ENCODE data around the gene C1orf141.
"Not testable (repeated sequence)": the region's sequence is repeated elsewhere in the genome, so short reads cannot be mapped to it uniquely, and the experiment has no call there.

Gene C1orf141

GRCh38 chr1:67141832-67142231, 7.1 kb upstream of the C1orf141 start:
- not testable (repeated sequence) for DNase-seq

DNA sequence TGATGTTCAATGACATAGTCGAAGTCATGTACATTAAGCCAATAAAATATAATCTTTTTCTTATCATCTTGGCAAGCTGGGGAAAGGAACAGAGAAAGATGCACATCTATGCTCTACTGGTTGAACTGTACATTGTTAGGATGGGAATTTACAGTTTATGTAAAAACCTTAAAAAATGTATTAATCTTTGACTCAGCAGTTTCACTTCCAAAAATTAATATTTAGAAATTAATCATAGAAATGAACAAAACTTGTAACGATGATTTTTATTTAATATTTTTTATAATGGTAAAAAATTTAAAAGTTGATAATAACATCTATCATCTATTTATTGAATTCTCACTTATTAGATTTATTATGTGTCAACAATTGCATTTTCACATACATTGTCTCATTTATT, 5.7 kb upstream of the C1orf141 start:
- no peak for DNase-seq

GRCh38 chr1:67138813-67139499, 4.2 kb upstream of the C1orf141 start:
- no peak for DNase-seq

DNA sequence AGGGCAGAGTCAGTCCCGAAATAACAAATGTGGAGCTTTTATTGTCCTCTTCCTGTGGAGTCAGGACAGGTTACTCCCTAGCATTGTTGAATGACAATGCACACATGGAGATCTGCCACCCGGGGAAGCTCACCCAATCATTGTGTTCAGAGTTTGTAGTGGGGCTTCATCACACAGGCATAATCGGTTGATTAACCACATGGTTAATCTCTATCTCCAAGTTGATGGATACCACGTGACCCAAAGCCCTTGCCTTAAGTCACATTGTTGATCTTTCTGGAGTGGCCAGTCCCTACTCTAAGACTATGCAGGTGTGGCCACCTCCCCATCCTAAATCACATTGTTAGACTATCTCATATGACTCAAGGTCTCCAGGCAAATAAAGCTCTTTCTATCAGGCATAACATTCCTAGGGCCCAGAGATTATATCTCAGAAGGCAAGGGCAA, 2.6 kb upstream of the C1orf141 start:
- DNase-seq: no peak

DNA sequence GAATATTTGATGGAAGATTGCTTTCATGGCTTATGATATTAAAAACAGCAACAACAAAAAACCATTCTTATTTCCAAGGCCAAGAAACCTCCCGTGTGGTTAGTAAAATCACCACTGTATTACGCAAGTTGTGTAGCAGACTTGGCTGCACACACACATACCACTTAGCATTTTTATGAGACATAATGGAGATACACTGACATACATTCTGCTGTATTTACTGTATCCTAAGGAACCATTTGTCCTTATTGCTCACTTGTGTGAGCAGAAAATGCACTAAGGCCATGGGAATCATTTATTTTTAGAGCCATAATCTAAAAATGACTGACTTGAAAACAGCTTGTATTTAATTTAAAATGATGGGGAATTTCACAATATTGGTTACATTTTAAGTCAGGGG, 584 bp upstream of the C1orf141 start:
- DNase-seq: no peak

- DNase-seq: no peak
Measured at GRCh38 chr1:67133177-67133576, 1.6 kb downstream of the C1orf141 start.

- DNase-seq: no peak
Measured at GRCh38 chr1:67130673-67131072, 4.1 kb downstream of the C1orf141 start.

DNA sequence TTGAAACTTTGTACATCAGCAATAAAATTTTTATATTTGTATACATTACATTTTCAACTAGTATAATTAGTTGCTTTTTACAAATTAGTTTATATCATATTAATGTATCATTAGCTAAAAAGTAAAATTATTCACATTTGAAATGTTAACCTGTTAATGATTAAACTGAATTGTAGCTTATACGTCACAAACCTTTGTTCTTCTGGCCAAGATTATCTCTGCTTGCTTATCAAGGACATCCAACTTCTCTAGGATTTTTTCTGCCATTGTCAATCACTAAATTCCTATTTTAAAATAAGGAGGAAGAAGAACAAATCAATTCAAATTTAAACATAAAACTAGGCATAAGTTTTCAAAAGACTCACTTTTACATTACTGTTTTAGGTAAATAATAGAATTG, 7.8 kb downstream of the C1orf141 start:
- DNase-seq: no peak

DNA sequence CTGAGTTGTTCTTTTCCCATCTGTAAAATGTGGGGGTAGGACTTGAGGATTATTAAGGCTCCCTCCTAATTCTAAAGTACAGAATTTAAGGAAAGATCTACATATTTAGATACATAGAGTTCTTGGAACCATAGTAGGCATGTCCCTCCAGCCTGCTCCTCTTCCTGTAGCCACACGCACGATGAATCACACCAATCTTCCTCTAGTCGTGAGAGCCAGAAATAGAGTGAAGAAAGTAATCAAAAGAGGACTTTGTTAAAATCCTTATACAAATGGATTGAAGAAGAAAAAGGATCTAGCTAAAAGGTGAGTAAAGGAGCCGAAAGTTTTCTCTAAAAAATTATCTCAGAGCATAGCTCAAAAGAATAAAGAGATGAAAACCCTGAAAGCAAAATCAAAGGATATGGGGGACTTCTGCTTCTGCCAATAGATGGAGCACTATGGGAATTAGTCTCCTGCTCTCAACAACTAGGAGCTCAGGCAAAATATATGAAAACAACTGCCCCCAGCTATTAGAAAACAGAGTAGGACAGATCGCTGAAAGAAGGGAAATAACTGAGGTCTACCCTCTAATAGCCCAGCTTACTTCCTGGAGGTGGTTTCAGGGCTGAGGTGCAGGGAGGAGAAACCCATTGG, 8.5 kb downstream of the C1orf141 start:
- DNase-seq: no peak

- no peak for DNase-seq
Measured at GRCh38 chr1:67124455-67124854, 10.3 kb downstream of the C1orf141 start.

- DNase-seq: no peak
Measured at GRCh38 chr1:67120855-67121619, 13.7 kb downstream of the C1orf141 start.

GRCh38 chr1:67118646-67119045, 16.1 kb downstream of the C1orf141 start:
- DNase-seq: no peak

DNA sequence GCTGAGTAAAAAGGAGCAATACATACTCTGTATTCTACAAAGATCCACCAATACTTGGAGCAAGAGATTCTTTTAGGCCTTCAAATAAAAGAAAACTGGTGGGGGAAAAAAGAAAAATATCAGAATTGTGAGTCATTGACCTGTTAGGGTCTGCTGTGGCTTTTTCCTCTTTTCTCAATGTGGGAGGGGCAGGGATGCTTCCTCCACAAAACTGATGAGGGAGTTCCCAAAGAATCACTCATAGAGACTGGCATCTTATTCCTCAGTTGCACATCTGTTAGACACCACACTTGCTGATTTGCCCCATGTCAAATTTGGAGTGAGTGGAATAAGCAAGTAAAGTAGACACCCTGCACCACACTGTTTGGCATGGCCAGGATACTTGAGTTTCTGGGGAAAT, 16.6 kb downstream of the C1orf141 start:
- no peak for DNase-seq

DNA sequence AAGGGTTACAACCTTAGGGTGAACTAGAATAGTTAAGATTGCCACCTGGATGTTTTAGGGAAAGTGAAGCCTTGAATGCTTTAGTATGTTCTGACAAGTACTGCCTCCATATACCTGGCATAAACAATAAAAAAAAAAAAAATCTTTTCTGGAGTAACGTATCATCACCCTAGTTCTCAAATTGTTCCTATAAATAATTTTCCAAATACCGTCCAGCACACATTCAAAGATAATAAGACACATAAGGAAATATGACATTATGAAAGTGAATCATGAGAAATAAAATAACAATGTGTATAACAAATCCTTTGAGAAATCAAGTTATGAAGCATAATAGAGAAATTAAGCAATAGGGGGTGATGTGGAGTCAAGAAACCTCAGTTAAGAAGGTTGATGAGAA, 20.6 kb downstream of the C1orf141 start:
- DNase-seq: no peak

- no peak for DNase-seq
Measured at GRCh38 chr1:67110352-67110751, 24.4 kb downstream of the C1orf141 start.

DNA sequence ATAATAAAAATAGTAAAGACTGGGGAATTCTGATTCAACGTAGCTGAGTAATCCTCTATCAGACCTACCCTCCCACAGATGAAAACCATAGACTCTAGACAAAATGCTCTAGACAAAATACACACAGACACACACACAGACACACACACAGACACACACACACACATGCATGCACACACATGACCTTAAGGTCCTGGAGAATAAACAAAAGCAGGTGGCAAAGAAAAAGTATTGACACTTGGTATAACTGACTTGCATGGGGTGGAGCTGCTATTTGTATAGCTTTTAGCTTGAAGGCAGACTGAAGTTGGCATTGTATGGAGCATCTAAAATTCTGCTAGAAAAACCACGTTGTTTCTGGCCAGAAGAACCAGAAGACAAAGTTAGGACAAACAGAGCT, 29.3 kb downstream of the C1orf141 start:
- DNase-seq: no peak

DNA sequence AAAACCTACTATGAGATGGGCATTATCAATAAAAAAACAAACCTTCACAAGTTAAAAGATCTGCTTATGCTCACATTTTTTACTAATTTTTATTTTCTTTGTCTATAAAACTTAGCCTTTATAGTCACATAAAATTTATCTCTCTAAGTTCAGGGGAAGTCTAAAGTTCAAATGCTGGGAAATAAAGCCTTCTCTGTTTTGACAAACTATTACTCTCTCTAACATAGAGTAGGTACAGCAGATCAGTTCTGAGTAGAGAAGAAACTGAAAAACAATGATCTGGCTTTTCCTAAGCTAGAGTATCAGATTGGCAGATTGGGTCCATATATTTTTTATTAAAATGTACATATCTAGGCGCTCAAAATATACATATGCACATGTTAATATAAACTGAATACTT, 31.2 kb downstream of the C1orf141 start:
- DNase-seq: no peak

DNA sequence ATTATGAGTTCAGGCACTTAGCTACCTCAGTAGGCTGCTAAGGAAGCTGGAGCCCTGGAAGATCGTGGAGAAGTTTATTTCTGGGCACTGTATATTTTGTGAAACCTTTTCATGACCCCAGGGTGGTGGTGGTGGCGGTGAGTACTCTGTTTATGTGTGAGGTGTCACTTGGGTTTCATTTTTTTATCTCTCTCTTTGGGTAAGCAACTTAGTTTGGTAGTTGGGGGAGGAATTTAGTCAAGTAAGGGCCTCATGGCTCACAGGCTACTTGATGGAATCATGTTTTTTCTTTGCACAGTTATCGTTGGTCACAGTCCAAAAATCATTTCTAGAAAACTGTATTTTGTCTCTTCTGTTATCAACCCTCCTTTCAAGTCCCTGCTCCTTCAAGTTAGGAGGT, 33.9 kb downstream of the C1orf141 start:
- DNase-seq: no peak

- DNase-seq: no peak
Measured at GRCh38 chr1:67097305-67097704, 37.5 kb downstream of the C1orf141 start.

DNA sequence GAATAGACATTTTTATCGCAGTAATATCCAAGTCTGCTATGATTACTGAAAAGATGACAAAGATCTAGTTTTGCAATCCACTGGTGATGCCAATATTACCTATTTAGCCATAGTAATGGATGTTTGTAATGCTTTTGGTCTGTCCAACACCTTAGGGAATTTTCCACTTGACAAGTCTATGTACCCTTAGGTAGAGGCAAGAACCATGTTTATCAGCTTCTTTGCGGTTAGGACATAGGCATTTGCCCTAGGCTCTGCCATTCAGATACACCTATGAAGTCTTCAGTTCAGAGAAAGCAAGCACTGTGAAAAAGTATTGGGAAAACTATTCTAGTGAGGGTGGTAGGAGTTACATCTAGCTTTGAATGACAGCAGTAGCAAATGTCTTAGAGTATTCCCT, 40.6 kb downstream of the C1orf141 start:
- no peak for DNase-seq

GRCh38 chr1:67089685-67090208, 45.0 kb downstream of the C1orf141 start:
- DNase-seq: no peak

- no peak for DNase-seq
Measured at GRCh38 chr1:67088440-67088839, 46.3 kb downstream of the C1orf141 start.

DNA sequence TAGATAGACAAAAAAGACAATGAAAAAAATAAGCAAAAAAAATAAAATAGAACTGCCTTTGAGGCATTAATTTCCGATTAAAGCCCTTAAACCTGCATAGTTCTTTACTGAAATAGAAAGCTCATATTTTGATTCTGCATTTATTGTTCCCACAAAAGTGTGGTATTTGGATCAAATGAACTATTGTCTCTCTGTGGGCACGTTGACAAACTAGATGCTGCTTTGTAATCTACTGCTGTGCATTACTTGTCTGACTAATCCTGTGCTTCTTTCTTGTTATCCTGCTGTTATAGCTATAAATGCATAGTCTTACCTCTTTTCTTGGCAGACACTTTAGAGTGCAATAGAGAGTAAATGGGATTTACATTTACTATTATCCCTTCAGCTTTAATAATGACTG, 49.4 kb downstream of the C1orf141 start:
- no peak for DNase-seq

- DNase-seq: no peak
Measured at GRCh38 chr1:67084765-67085318, 49.9 kb downstream of the C1orf141 start.
